Measurements from ENCODE around the gene MBIP.

GRCh38 chr14:36319899-36320199 lies 588 bp downstream of the MBIP start:
- TF ChIP-seq ISL1 (CRISPR knock-in tag; IDR thresholded peaks at IDR 0.05), result no peak
- TF ChIP-seq, protein P1, sequence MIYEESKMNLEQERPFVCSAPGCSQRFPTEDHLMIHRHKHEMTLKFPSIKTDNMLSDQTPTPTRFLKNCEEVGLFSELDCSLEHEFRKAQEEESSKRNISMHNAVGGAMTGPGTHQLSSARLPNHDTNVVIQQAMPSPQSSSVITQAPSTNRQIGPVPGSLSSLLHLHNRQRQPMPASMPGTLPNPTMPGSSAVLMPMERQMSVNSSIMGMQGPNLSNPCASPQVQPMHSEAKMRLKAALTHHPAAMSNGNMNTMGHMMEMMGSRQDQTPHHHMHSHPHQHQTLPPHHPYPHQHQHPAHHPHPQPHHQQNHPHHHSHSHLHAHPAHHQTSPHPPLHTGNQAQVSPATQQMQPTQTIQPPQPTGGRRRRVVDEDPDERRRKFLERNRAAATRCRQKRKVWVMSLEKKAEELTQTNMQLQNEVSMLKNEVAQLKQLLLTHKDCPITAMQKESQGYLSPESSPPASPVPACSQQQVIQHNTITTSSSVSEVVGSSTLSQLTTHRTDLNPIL (CRISPR knock-in tag; IDR thresholded peaks at IDR 0.05; ENCODE audit: low read depth), result no peak
- TF ChIP-seq ZNF565 (CRISPR knock-in tag; conservative IDR thresholded peaks at IDR 0.05; ENCODE audit: low read depth), result no peak
- TF ChIP-seq ZFP30 (CRISPR knock-in tag; IDR thresholded peaks at IDR 0.05), result no peak
- TF ChIP-seq PATZ1 (CRISPR knock-in tag; IDR thresholded peaks at IDR 0.05; ENCODE audit: borderline replicate concordance), result no peak
- TF ChIP-seq CSDC2 (CRISPR knock-in tag; IDR thresholded peaks at IDR 0.05), result no peak
